HG03139 (cell line): ENCODE results near the gene CCDC149.

Source experiments
- ATAC-seq: cut with Tn5 transposase; IDR thresholded peaks from one replicate; pipeline ENCODE4 v1.9.1; 2021; ENCODE audit not compliant: unreplicated experiment

The CCDC149 gene

GRCh38 chr4:24805566-24805965 lies 107.3 kb downstream of the CCDC149 start:
- no peak for ATAC-seq

- ATAC-seq, result no peak
These were observed 107.8 kb downstream of the CCDC149 start for GRCh38 chr4:24805067-24805466.

DNA sequence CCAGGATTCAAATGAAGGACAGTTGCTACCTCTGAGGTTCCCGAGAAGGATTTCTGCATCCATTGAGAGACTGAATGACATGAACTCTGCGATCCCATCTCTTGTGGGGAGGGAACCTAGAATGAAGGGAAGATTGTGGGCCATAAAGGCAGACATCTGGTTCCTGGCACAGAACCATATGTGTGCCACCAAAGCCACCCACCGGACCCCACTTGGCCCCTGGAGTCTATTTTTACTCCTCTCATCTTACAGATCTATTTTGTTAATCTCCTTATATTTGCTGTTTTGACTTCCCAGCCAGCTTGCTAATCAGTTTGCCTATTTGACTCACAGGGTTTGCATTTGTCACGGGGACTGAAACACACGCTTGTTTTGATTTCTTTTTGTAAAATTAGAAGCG lies 110.2 kb downstream of the CCDC149 start:
- no peak for ATAC-seq

DNA sequence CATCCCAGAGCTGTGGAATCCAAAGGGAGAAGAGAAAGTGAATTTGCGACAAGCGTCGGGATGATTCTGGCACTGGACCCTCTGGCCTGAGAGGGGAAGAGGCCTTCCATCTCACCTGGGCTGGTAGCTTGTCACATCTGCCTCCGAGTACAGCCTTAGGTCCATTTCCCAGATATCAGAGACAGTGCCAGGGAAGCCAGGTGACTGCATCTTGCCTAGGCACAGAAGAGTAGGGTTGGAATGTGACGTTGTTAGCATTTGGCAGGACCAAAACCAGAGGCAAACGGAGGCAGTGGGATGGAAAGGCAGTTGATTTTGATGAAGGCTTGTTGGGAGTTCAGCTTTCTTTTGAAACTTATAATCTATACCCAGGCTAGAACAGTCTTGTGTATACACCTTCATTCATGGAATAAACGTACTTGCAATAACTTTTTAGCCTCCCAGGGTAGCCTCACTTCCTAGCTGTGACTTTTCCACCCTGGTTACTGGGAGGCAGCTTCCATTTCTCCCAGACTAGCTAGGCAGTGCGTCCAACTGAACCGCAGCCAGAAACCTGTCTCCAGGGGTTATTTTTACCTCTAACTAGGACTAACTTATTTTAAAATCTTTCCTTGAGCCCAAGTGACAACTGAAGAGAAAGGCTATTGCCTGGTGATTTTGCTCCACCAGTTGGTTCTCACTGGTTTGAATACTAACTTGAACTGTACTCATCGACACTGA lies 111.5 kb downstream of the CCDC149 start:
- ATAC-seq, result no peak

- no peak for ATAC-seq
These were observed 112.4 kb downstream of the CCDC149 start for GRCh38 chr4:24800325-24800895.

DNA sequence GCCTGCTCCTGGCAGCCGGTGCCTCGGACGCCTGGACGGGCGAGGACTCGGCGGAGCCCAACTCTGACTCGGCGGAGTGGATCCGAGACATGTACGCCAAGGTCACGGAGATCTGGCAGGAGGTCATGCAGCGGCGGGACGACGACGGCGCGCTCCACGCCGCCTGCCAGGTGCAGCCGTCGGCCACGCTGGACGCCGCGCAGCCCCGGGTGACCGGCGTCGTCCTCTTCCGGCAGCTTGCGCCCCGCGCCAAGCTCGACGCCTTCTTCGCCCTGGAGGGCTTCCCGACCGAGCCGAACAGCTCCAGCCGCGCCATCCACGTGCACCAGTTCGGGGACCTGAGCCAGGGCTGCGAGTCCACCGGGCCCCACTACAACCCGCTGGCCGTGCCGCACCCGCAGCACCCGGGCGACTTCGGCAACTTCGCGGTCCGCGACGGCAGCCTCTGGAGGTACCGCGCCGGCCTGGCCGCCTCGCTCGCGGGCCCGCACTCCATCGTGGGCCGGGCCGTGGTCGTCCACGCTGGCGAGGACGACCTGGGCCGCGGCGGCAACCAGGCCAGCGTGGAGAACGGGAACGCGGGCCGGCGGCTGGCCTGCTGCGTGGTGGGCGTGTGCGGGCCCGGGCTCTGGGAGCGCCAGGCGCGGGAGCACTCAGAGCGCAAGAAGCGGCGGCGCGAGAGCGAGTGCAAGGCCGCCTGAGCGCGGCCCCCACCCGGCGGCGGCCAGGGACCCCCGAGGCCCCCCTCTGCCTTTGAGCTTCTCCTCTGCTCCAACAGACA lies 113.1 kb downstream of the CCDC149 start:
- no peak for ATAC-seq

DNA sequence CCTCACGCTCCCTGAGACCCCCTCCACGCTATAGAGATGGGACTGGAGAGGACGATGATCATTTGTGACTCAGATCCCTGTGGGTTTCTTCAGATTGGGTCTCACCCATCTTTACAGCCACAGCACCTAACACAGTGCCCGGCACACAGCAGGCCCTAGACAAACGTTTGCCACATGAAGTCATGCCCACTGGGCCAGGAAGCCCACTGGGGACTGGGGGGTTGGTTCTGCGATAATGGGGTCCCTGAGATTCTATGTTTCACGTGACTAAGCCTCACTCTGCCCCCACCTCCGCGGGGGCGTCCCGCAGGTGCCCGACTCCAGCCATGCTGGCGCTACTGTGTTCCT lies 113.7 kb downstream of the CCDC149 start:
- ATAC-seq, result no peak

GRCh38 chr4:24798036-24798610 lies 114.7 kb downstream of the CCDC149 start:
- no peak for ATAC-seq

GRCh38 chr4:24796620-24797019 lies 116.2 kb downstream of the CCDC149 start:
- no peak for ATAC-seq

DNA sequence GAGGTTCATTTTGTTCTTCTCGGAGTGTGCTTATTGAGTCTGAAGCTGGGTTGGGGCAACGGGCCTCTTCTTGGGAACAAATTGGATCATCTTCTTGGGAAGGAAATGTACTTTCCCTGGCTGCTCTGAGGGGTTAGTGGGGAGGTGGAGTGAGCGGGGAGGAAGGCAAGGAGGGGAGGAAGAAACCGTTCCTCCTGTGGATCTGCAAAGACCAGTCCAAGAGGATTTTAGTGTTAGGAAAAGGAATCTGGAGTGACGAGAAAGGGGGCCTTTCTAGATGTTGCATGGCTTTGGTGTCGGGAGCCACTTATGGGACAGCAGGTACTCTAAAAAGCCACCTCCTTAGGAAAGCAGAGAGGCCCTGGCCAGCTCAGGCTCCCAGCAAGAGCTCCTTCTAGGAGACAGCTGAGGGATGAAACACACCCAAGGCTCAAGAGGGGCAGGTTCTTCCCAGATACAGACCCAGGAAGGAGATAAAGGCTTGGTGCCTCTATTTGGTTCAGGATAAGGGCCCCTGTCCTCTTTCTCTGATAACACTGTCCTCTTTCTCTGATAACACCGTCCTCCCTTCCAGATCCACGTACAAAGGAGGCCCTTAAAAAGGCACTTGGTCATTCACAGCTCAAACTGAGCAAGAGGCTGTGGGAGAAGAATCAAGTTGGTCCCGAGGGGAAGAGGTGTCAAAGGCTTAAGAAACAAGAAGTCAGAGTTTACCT lies 117.0 kb downstream of the CCDC149 start:
- no peak for ATAC-seq

DNA sequence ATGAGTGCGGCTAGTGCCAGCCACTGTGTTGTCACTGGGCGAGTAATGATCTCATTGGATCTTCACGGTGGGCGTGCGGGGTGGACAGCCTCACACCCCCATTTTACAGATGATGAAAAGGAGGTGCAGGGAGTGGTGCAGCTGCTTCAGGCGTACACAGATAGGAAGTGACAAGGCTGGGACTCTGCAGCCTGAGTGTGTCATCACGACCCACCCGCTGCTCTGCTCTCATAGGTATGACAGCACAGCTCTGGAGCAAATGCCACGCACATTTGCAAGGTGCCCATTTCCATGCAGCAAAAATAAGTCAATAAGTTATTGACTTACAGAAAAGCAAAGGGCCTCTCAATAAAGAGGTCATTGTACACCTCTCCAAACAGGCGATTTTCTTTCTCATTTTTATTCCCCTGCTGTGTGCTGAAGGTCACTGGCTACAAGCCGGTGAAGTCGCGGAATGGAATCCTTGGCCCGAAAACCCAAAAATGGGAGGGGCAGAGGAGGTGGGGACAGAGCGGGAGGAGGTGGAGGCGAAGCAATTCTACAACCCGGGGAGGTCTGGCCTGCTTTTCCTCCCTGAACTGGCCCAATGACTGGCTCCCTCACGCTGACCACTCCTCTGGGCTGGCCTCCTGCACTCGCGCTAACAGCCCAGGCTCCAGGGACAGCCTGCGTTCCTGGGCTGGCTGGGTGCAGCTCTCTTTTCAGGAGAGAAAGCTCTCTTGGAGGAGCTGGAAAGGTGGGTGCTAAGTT lies 117.8 kb downstream of the CCDC149 start, which contains the start of gene SOD3:
SOD3 (plus strand) TSS at position 658 of the 750 bp plus-strand sequence. CDS start 3,949 bp downstream, outside the sequence.
- no peak for ATAC-seq

DNA sequence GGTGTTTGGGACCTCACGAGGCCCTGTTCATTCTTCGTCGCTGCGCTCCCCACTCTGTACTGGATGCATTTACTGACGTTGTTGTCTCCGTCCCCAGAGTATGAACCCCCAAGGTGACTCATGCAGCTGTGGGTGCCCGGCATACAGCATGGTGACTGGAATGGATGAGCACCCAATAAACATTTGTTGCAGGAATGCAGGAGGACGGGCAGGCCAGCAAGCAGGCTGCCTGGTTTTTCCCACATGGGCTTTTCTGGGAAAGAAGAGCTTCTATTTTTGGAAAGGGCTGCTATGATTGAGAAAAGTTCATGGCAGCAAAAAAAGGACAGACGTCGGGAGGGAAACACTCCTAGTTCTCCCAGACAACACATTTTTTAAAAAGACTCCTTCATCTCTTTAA lies 118.4 kb downstream of the CCDC149 start:
- ATAC-seq, result no peak

DNA sequence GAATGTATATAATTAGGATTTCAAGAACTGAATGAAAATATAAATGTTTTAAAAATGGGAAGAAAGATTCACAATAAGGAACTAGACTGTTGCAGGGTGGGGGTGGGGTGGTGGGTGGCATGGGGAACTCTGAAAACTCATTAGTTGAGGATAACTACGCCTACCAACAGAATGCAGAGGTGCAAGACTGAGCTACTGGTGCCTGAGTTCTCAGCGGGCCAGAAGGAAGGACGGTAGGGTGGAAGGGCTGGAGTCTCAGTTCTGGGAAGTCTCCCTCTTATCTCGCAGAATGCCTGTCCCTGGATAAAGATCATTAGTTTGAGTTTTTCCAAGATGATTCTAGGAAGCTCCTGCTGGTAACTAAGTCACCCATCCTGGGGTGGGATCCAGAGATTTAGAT lies 118.8 kb downstream of the CCDC149 start:
- ATAC-seq, result no peak

GRCh38 chr4:24793219-24794005 lies 119.4 kb downstream of the CCDC149 start:
- ATAC-seq, result no peak

DNA sequence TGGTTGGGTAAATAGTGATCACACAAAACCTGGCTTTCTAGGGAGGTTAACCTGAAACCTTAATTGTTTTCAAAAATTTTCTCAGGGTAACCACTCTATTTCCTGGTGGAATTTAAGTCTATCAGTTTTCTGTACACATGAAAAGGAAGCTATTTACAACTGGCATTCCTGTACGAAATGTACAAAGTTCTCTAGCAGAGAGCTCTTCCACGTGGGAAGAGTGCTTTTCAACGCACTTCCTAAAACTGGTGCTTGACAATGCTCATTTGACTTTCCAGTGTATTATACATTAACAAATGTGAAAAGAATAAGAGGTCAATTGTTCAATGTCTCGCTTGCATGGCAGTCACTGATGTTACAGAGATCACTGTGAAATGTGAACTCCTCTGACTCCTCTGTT lies 120.3 kb downstream of the CCDC149 start:
- no peak for ATAC-seq

GRCh38 chr4:24791043-24791442 lies 121.8 kb downstream of the CCDC149 start:
- no peak for ATAC-seq

DNA sequence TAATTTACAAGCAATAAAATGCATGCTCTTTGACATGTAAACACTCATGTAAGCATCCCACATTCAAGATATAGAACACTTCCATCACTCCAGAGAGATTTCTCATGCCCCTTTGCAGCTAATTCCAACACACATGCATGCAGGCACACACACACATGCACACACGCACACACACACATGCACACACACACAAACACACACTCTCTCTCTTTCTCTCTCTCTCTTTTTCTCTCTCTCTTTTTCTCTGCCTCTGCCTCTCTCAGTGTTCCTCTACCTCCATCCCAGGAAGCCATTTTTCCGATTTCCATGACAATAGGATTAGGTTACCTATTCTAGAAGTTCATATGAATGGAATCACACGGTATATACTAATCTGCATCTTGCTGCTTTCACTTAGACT lies 129.3 kb downstream of the CCDC149 start:
- ATAC-seq, result no peak

- ATAC-seq, result no peak
These were observed 130.7 kb downstream of the CCDC149 start for GRCh38 chr4:24781999-24782745.

DNA sequence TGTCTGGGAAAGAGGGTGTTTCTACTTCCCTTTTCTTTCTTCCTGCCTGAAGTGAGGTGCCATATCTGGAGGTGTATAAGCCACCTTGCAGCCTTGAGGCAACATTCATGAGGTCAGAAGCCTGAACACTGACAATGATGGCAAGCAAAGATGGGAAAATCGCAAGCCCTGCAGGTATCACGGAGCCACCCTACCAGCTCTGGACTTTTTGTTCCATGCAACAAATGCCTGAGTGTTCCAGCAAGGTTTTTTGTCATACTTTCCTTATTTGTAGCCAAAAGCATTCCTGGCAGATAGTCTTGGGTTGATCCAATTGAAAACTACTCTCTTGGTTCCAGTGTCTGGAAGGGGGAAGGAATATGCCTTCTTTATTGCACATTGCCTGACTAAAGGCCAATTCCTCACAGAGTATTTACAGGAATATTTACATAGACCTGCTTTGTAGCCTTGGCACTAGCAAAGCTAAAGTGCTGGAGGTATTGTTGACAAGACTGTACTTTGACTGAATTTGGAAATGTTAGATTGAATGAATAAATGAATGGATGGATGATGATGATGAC lies 131.8 kb downstream of the CCDC149 start:
- ATAC-seq, result no peak
